Coronary artery (tissue), 2 donors: ENCODE measurements around the gene UCK1.
A peak's percentile ranks its signal among the peaks of the same experiment; 100 is the strongest.

Experiments
- DNase-seq: peaks from one replicate; pipeline ENCODE4 v3.0.0-alpha.2; 2017; ENCODE audit warnings: low spot score
- H3K27ac ChIP-seq, 2 donors: fragments of 200-600 bp; sonication (generic); one replicate each; pipeline ENCODE4 v1.5.1; 2016 to 2019
- H3K4me3 ChIP-seq: fragments of 200-600 bp; sonication (generic); 2 replicates; pipeline ENCODE4 v1.5.1; 2016; ENCODE audit warnings: mild to moderate bottlenecking, moderate library complexity
- CTCF ChIP-seq: fragments of 200-600 bp; sonication (generic); IDR thresholded peaks from one replicate; pipeline ENCODE4 v1.5.1; 2019; ENCODE audit warnings: antibody characterized with exemption

Gene UCK1

DNA sequence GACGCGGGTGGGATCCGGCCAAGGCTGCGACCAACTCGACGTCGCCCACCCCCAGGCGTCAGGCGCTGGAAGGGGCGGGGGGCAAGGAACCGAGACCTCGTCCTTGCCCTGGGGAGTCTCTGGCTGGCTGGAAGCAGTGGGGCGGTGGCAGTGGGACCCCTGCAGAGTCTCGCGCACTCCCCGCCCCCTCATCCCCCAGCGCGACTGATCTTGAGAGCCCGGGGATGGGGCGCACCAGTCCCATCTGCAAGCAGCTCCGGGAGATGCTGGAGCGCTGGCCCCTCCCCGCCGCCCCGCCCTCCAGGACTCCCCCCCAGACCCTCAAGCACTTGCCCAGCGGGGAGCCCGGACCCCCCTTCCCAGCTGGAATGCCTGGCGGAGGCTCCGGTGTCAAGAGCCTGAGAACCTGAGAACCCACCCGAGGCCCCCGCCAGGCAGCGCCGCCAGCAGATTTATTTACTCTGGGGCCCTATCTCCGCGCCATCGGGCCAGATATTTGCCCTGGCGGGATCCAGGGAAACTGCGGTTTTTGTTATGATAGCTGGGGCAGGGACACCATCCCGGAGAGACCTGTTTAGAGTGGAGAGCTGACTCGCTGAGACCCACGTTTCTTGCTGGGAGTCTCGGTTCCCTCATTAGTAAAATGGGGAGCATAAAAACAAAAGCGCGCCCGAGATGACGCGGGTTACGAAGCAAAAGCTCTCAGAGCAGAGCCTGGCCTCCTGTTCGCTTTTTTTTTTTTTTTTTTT lies 15.4 kb upstream of the UCK1 start:
- peak overlapping the region; percentile 62 for H3K4me3 ChIP-seq

GRCh38 chr9:131545786-131546335 lies 14.8 kb upstream of the UCK1 start:
- Histone ChIP-seq H3K4me3 (peak overlapping the region; percentile 62), H3K27ac (no peak overlapping the region)
- no peak for TF ChIP-seq CTCF
- DNase-seq: no peak

More for the DNA sequence above, 15.4 kb upstream of the UCK1 start:
- no peak for DNase-seq
- no peak for TF ChIP-seq CTCF
- no peak overlapping the region for H3K27ac ChIP-seq

GRCh38 chr9:131545003-131545785 lies 14.1 kb upstream of the UCK1 start, which contains the start of gene PRRT1B:
TSS of gene PRRT1B (plus strand) at chr9:131545523. CDS start at chr9:131545616, 93 bp downstream.
- no peak within 1 kb of the TSS for H3K27ac ChIP-seq

GRCh38 chr9:131543141-131543540 lies 12.1 kb upstream of the UCK1 start:
- Histone ChIP-seq H3K27ac (no peak overlapping the region), H3K4me3 (no peak overlapping the region)
- DNase-seq: no peak
- no peak for TF ChIP-seq CTCF

More at GRCh38 chr9:131545003-131545785, 14.1 kb upstream of the UCK1 start, which contains the start of gene PRRT1B:
- peak within 1 kb of the TSS; percentile 62 for H3K4me3 ChIP-seq
- TF ChIP-seq CTCF: no peak
- DNase-seq: no peak

DNA sequence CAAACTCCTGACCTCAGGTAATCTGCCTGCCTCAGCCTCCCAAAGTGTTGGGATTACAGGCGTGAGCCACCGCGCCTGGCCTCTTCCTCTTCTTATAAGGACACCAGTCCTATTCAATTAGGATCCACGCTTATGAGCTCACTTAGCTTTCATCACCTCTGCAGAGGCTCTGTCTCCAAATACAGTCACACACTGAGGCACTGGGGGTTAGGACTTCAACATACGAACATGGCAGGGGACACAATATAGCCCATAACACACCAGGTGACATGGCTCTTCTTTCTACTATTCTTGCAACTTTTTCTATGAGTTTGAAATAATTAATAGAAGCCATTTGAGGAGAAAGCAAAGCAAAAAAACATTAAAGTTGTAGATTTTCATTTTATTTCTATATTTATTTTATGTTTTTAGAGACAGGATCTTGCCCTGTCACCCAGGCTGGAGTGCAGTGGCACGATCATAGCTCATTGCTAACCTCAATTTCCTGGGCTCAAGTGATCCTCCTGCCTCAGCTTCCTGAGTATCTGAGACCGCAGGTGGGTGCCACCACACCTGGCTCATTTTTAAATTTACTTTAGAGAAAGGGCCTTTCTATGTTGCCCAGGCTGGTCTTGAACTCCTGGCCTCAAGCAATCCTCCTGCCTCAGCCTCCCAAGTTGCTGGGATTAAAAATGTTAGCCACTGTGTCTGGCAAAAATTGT lies 8.3 kb upstream of the UCK1 start:
- DNase-seq: no peak
- no peak for TF ChIP-seq CTCF
- no peak overlapping the region for H3K4me3 ChIP-seq
- H3K27ac ChIP-seq: no peak overlapping the region

GRCh38 chr9:131537946-131538345 lies 6.9 kb upstream of the UCK1 start:
- DNase-seq: no peak
- no peak for TF ChIP-seq CTCF

More at GRCh38 chr9:131537946-131538345, 6.9 kb upstream of the UCK1 start:
- no peak overlapping the region for H3K4me3 ChIP-seq
- no peak overlapping the region for H3K27ac ChIP-seq
